Renal pelvis (tissue), 4 donors: ENCODE data around the gene ARL17B. TPM values are rescaled to one million over a fixed set of nuclear protein-coding genes. Genes with fewer than 3 reads are reported as not detected.
A peak's percentile ranks its signal among the peaks of the same experiment; 100 is the strongest.
"Not testable (repeated sequence)": the region's sequence is repeated elsewhere in the genome, so short reads cannot be mapped to it uniquely, and the experiment has no call there.

Experiments used
- DNase-seq: peaks from one replicate; pipeline ENCODE4 v3.0.0-alpha.2; 2013
- polyA plus RNA-seq, 3 donors: library from polyadenylated mRNA; unstranded; fragments of 120-200 nt; gene quantifications; one replicate each; pipeline ENCODE4 v1.2.1, GENCODE V29; 2013; ENCODE audit not compliant: insufficient read length in 3 of 3

Gene ARL17B
- polyA plus RNA-seq, 3 donors, result 9.9 to 19.3 (median 17.9) TPM

- DNase-seq, result not testable (repeated sequence)
Measured at GRCh38 chr17:46254215-46254614, 107.4 kb downstream of the ARL17B start.

- not testable (repeated sequence) for DNase-seq
Measured at GRCh38 chr17:46253722-46254121, 107.8 kb downstream of the ARL17B start.

- not testable (repeated sequence) for DNase-seq
Measured at GRCh38 chr17:46252804-46253203, 108.8 kb downstream of the ARL17B start.

- DNase-seq, result not testable (repeated sequence)
Measured at GRCh38 chr17:46249153-46249552, 112.4 kb downstream of the ARL17B start.

- not testable (repeated sequence) for DNase-seq
Measured at GRCh38 chr17:46244949-46245768, 116.4 kb downstream of the ARL17B start.

- DNase-seq, result not testable (repeated sequence)
Measured at GRCh38 chr17:46244339-46244913, 117.1 kb downstream of the ARL17B start.

- DNase-seq, result not testable (repeated sequence)
Measured at GRCh38 chr17:46243928-46244327, 117.6 kb downstream of the ARL17B start.

GRCh38 chr17:46243505-46243904 lies 118.1 kb downstream of the ARL17B start:
- DNase-seq, result not testable (repeated sequence)

GRCh38 chr17:46231359-46231758 lies 130.2 kb downstream of the ARL17B start:
- DNase-seq, result not testable (repeated sequence)

- DNase-seq, result peak; percentile 82
Measured at GRCh38 chr17:46225274-46225794, 136.2 kb downstream of the ARL17B start.

- DNase-seq, result not testable (repeated sequence)
Measured at GRCh38 chr17:46224864-46225263, 136.7 kb downstream of the ARL17B start.

Other genes with a start within 250 kb of the ARL17B start
- gene KANSL1, start 168.3 kb downstream of the ARL17B start, polyA plus RNA-seq, result 10 to 100 TPM; 75.6 to 99.4 (median 78.2) TPM
- 1 to 10 TPM; 4.4 to 8.2 (median 6.4) TPM for gene LRRC37A, start 66.6 kb downstream of the ARL17B start, polyA plus RNA-seq
- 10 to 100 TPM; 37.5 to 52.5 (median 41.5) TPM for gene LRRC37A2, start 150.7 kb upstream of the ARL17B start, polyA plus RNA-seq
- gene ARL17A, start 217.9 kb upstream of the ARL17B start, polyA plus RNA-seq, result 10 to 100 TPM; 22.1 to 53.0 (median 46.5) TPM
- gene NSF, start 228.9 kb upstream of the ARL17B start, polyA plus RNA-seq, result 10 to 100 TPM; 30.4 to 35.9 (median 32.9) TPM